OCI-LY1 (cell line): Measurements from ENCODE around the gene NOP56.

Experiments used
- H2AFZ ChIP-seq: fragments of 200-600 bp; sonication (generic), shearing (Covaris generic); 2 replicates; pipeline ENCODE4 v1.6.0; 2014; ENCODE audit warnings: antibody characterized with exemption, mild to moderate bottlenecking, low read length
- H3F3A ChIP-seq: fragments of 200-600 bp; sonication (generic), shearing (Covaris generic); 2 replicates; pipeline ENCODE4 v1.6.0; 2014; ENCODE audit warnings: mild to moderate bottlenecking, antibody characterized with exemption, low read length, moderate library complexity; ENCODE audit not compliant: insufficient read depth
- H3K27ac ChIP-seq: fragments of 200-600 bp; sonication (generic); 2 replicates; pipeline ENCODE4 v1.5.1; 2014; ENCODE audit warnings: low read length, mixed run types, mild to moderate bottlenecking, low read depth; ENCODE audit not compliant: poor library complexity, severe bottlenecking
- H3K27me3 ChIP-seq: fragments of 200-600 bp; sonication (generic); 2 replicates; pipeline ENCODE4 v1.6.0; 2014; ENCODE audit warnings: antibody characterized with exemption, mild to moderate bottlenecking, low read length, moderate library complexity; ENCODE audit not compliant: insufficient read depth
- H3K36me3 ChIP-seq: fragments of 200-600 bp; sonication (generic); 2 replicates; pipeline ENCODE4 v1.6.1; 2014; ENCODE audit warnings: mild to moderate bottlenecking, antibody characterized with exemption, low read length, moderate library complexity, mixed read lengths; ENCODE audit not compliant: insufficient read depth
- H3K4me1 ChIP-seq: fragments of 200-600 bp; sonication (generic); 2 replicates; pipeline ENCODE4 v1.5.1; 2014; ENCODE audit warnings: mild to moderate bottlenecking, low read length, moderate library complexity; ENCODE audit not compliant: insufficient read depth, severe bottlenecking
- H3K4me2 ChIP-seq: fragments of 200-600 bp; sonication (generic), shearing (Covaris generic); 2 replicates; pipeline ENCODE4 v1.6.1; 2014; ENCODE audit warnings: low read length
- H3K4me3 ChIP-seq: fragments of 200-600 bp; sonication (generic); 2 replicates; pipeline ENCODE4 v1.5.1; 2014; ENCODE audit warnings: low read length, low read depth, mild to moderate bottlenecking, mixed read lengths; ENCODE audit not compliant: poor library complexity, severe bottlenecking
- H3K79me2 ChIP-seq: fragments of 200-600 bp; shearing (Covaris generic); 2 replicates; pipeline ENCODE4 v1.6.1; 2016; ENCODE audit warnings: mixed run types, low read length, mixed read lengths; ENCODE audit not compliant: insufficient read depth
- H3K9ac ChIP-seq: fragments of 200-600 bp; sonication (generic), shearing (Covaris generic); 2 replicates; pipeline ENCODE4 v1.6.1; 2014; ENCODE audit warnings: mild to moderate bottlenecking, low read length, mixed read lengths
- H3K9me2 ChIP-seq: fragments of 200-600 bp; sonication (generic), shearing (Covaris generic); 2 replicates; pipeline ENCODE4 v1.6.1; 2014; ENCODE audit warnings: low read depth, mild to moderate bottlenecking, low read length, mixed read lengths
- H3K9me3 ChIP-seq: fragments of 200-600 bp; shearing (Covaris generic); 2 replicates; pipeline ENCODE4 v1.6.1; 2014; ENCODE audit warnings: low read length, mixed read lengths
- H4K20me1 ChIP-seq: fragments of 200-600 bp; sonication (generic), shearing (Covaris generic); 2 replicates; pipeline ENCODE4 v1.6.0; 2016; ENCODE audit warnings: mild to moderate bottlenecking, low read length; ENCODE audit not compliant: insufficient read depth
- CTCF ChIP-seq: fragments of 200-600 bp; sonication (generic), shearing (Covaris generic); IDR thresholded peaks from 2 replicates; pipeline ENCODE4 v1.5.1; 2017; ENCODE audit warnings: mild to moderate bottlenecking, antibody characterized with exemption, low read length, moderate library complexity, mixed read lengths
- EZH2 ChIP-seq: fragments of 200-600 bp; sonication (generic), shearing (Covaris generic); IDR thresholded peaks from 2 replicates; pipeline ENCODE4 v1.8.0; 2017; ENCODE audit warnings: borderline replicate concordance, mixed run types, mild to moderate bottlenecking, antibody characterized with exemption, low read length, moderate library complexity, mixed read lengths

Gene NOP56

GRCh38 chr20:2643708-2644107, 8.7 kb upstream of the NOP56 start:
- no peak overlapping the region for H3K4me2 ChIP-seq
- TF ChIP-seq EZH2 (no peak), CTCF (no peak)
- no peak overlapping the region for H2AFZ ChIP-seq
- H3K4me1 ChIP-seq, result no peaks in the 10 kb centered on the region
- H3K36me3 ChIP-seq, result no peaks in the 10 kb centered on the region
- no peaks in the 10 kb centered on the region for H3K9me2 ChIP-seq
- no peaks in the 10 kb centered on the region for H4K20me1 ChIP-seq
- H3F3A ChIP-seq, result no peaks in the 10 kb centered on the region
- H3K27me3 ChIP-seq, result no peaks in the 10 kb centered on the region
- H3K9ac ChIP-seq, result no peak overlapping the region
- H3K4me3 ChIP-seq, result no peak overlapping the region
- no peak overlapping the region for H3K27ac ChIP-seq
- no peaks in the 10 kb centered on the region for H3K79me2 ChIP-seq
- no peaks in the 10 kb centered on the region for H3K9me3 ChIP-seq

- peak overlapping the region; percentile 97 for H3K4me2 ChIP-seq
- no peaks in the 10 kb centered on the region; the same call in 1 of the 2 replicates for H3F3A ChIP-seq
- peak overlapping the region; percentile 100 for H3K4me3 ChIP-seq
- H2AFZ ChIP-seq, result no peak overlapping the region
- peak overlapping the region; percentile 89 for H3K9ac ChIP-seq
- peak overlapping the region; percentile 78 for H3K27ac ChIP-seq
- H3K9me2 ChIP-seq, result no peaks in the 10 kb centered on the region
- peaks cover 25% of the 10 kb centered on the region for H3K79me2 ChIP-seq
- peaks cover 34% of the 10 kb centered on the region for H3K4me1 ChIP-seq
- TF ChIP-seq EZH2 (no peak), CTCF (no peak)
- 0 out of 2 replicates have a peak, but pooled peaks cover 2% of the 10 kb centered on the region for H4K20me1 ChIP-seq
- no peaks in the 10 kb centered on the region for H3K27me3 ChIP-seq
- H3K9me3 ChIP-seq, result no peaks in the 10 kb centered on the region
- H3K36me3 ChIP-seq, result peaks cover 51% of the 10 kb centered on the region
Measured at GRCh38 chr20:2652724-2653555, 508 bp downstream of the NOP56 start.

GRCh38 chr20:2653556-2654383, 1.3 kb downstream of the NOP56 start:
- H3K4me1 ChIP-seq, result peaks cover 34% of the 10 kb centered on the region
- H3F3A ChIP-seq, result peaks cover 7% of the 10 kb centered on the region; the same call in 1 of the 2 replicates
- H3K4me2 ChIP-seq, result peak overlapping the region; percentile 97
- H3K27me3 ChIP-seq, result no peaks in the 10 kb centered on the region
- peaks cover 25% of the 10 kb centered on the region for H3K79me2 ChIP-seq
- peaks cover 59% of the 10 kb centered on the region for H3K36me3 ChIP-seq
- H3K9me3 ChIP-seq, result no peaks in the 10 kb centered on the region
- peak overlapping the region; percentile 78 for H3K27ac ChIP-seq
- H3K4me3 ChIP-seq, result peak overlapping the region; percentile 100
- H3K9ac ChIP-seq, result peak overlapping the region; percentile 89
- H4K20me1 ChIP-seq, result 0 out of 2 replicates have a peak, but pooled peaks cover 2% of the 10 kb centered on the region
- no peak for TF ChIP-seq CTCF
- no peak for TF ChIP-seq EZH2
- no peaks in the 10 kb centered on the region for H3K9me2 ChIP-seq
- no peak overlapping the region for H2AFZ ChIP-seq
